Dermis blood vessel endothelial cell (primary cell): Measurements from ENCODE around the gene CMA1. TPM values are rescaled to one million over a fixed set of nuclear protein-coding genes. Genes with fewer than 3 reads are reported as not detected.
A peak's percentile ranks its signal among the peaks of the same experiment; 100 is the strongest.

Experiments
- DNase-seq: peaks from one replicate; pipeline ENCODE4 v3.0.0; 2010
- total RNA-seq: library from RNA; depleted of rRNA; stranded (reverse); fragments of >200 nt; gene quantifications from 2 replicates; pipeline ENCODE4 v1.2.3, GENCODE V29; 2014

The CMA1 gene
- total RNA-seq, 1 donor from 2014 or later: not detected

GRCh38 chr14:24465805-24466204, 42.3 kb downstream of the CMA1 start:
- no peak for DNase-seq

- no peak for DNase-seq
These were observed 42.7 kb downstream of the CMA1 start for GRCh38 chr14:24465368-24465767.

- DNase-seq: no peak
These were observed 43.9 kb downstream of the CMA1 start for GRCh38 chr14:24463884-24464785.

- no peak for DNase-seq
These were observed 44.8 kb downstream of the CMA1 start for GRCh38 chr14:24463017-24463883.

GRCh38 chr14:24461336-24461735, 46.7 kb downstream of the CMA1 start:
- DNase-seq: no peak

- no peak for DNase-seq
These were observed 48.7 kb downstream of the CMA1 start for GRCh38 chr14:24459331-24459730.

- peak; percentile 84 for DNase-seq
These were observed 49.3 kb downstream of the CMA1 start for GRCh38 chr14:24458736-24459135.

GRCh38 chr14:24456980-24457379, 51.1 kb downstream of the CMA1 start:
- DNase-seq: no peak

Other genes with a start within 250 kb of the CMA1 start
- gene TGM1, start 245.1 kb downstream of the CMA1 start, total RNA-seq: 0.17 and 0.51 TPM in 2 replicates
- gene RABGGTA, start 236.7 kb downstream of the CMA1 start, total RNA-seq: 27.9 and 28.6 TPM in 2 replicates
- gene DHRS1, start 208.5 kb downstream of the CMA1 start, total RNA-seq: 10.6 and 16.7 TPM in 2 replicates
- gene NOP9, start 208.4 kb downstream of the CMA1 start, total RNA-seq: 30.1 and 33.5 TPM in 2 replicates
- gene CIDEB, start 200.3 kb downstream of the CMA1 start, total RNA-seq: 4.6 and 7.5 TPM in 2 replicates
- 5.9 and 9.7 TPM in 2 replicates for gene LTB4R2, start 198.1 kb downstream of the CMA1 start, total RNA-seq
- gene LTB4R, start 196.8 kb downstream of the CMA1 start, total RNA-seq: 3.5 and 3.6 TPM in 2 replicates
- 68.4 and 138 TPM in 2 replicates for gene ADCY4, start 173.2 kb downstream of the CMA1 start, total RNA-seq
- gene RIPK3, start 168.3 kb downstream of the CMA1 start, total RNA-seq: 4.7 and 5.8 TPM in 2 replicates
- gene NFATC4, start 140.1 kb downstream of the CMA1 start, total RNA-seq: 8.8 and 11.1 TPM in 2 replicates
- 12.6 and 17.0 TPM in 2 replicates for gene NYNRIN, start 109.3 kb downstream of the CMA1 start, total RNA-seq
- gene CBLN3, start 78.6 kb downstream of the CMA1 start, total RNA-seq: 0.84 and 1.0 TPM in 2 replicates
- gene KHNYN, start 78.3 kb downstream of the CMA1 start, total RNA-seq: 55.5 and 67.0 TPM in 2 replicates
- 9.3 and 79.1 TPM in 2 replicates for gene SDR39U1, start 65.5 kb downstream of the CMA1 start, total RNA-seq
- gene CTSG, start 68.0 kb upstream of the CMA1 start, total RNA-seq: not detected in 2 replicates
- not detected in 2 replicates for gene GZMH, start 101.4 kb upstream of the CMA1 start, total RNA-seq
- gene GZMB, start 125.9 kb upstream of the CMA1 start, total RNA-seq: not detected in 2 replicates